ENCODE measurements around the gene PLCB2. TPM values are rescaled to one million over a fixed set of nuclear protein-coding genes. Genes with fewer than 3 reads are reported as not detected.

The PLCB2 gene
- total RNA-seq, 1 donor from 2014 or later, result 7.7 TPM

- DNase-seq, result no peak
- no peak for ATAC-seq (ENCODE audit: poor library complexity)
- intact Hi-C loops (cut with DNase I), result no loop called here
Observed at GRCh38 chr15:40329804-40330203, 22.1 kb upstream of the PLCB2 start.

- DNase-seq (no peak), ATAC-seq (ENCODE audit: poor library complexity) (no peak)
- intact Hi-C loops (cut with DNase I), result no loop called here
Observed at GRCh38 chr15:40328751-40329150, 21.0 kb upstream of the PLCB2 start.

GRCh38 chr15:40328176-40328575, 20.4 kb upstream of the PLCB2 start:
- ATAC-seq (ENCODE audit: poor library complexity) (no peak), DNase-seq (no peak)
- intact Hi-C loops (cut with DNase I), result no loop called here

GRCh38 chr15:40327457-40327856, 19.7 kb upstream of the PLCB2 start:
- DNase-seq (no peak), ATAC-seq (ENCODE audit: poor library complexity) (no peak)
- intact Hi-C loops (cut with DNase I), result no loop called here

GRCh38 chr15:40325700-40326099, 18.0 kb upstream of the PLCB2 start:
- ATAC-seq (ENCODE audit: poor library complexity) (no peak), DNase-seq (no peak)
- intact Hi-C loops (cut with DNase I), result no loop called here

GRCh38 chr15:40325188-40325587, 17.5 kb upstream of the PLCB2 start:
- intact Hi-C loops (cut with DNase I), result no loop called here
- ATAC-seq (ENCODE audit: poor library complexity) (no peak), DNase-seq (no peak)

- peak; percentile 68 for DNase-seq
Observed at GRCh38 chr15:40323953-40324937, 16.5 kb upstream of the PLCB2 start.

GRCh38 chr15:40323239-40323952, 15.7 kb upstream of the PLCB2 start, which contains the start of gene INAFM2:
Gene INAFM2, plus strand, starts transcription at chr15:40323692. Its CDS starts 364 bp downstream, at chr15:40324056.
- intact Hi-C loops (cut with DNase I), result loop anchor here (5.0 kb wide), 1 partner anchor 99 kb away; no protein-coding TSS in a partner anchor
- peak; percentile 95 for DNase-seq
- peak; percentile 92 for ATAC-seq (ENCODE audit: poor library complexity)

More at GRCh38 chr15:40323953-40324937, 16.5 kb upstream of the PLCB2 start:
- intact Hi-C loops (cut with DNase I), result loop anchor here (5.0 kb wide), 1 partner anchor 98 kb away; no protein-coding TSS in a partner anchor
- no peak for ATAC-seq (ENCODE audit: poor library complexity)

- no peak for ATAC-seq (ENCODE audit: poor library complexity)
- intact Hi-C loops (cut with DNase I), result loop anchor here (5.0 kb wide), 1 partner anchor 100 kb away; no protein-coding TSS in a partner anchor
- no peak for DNase-seq
Observed at GRCh38 chr15:40322531-40323238, 14.9 kb upstream of the PLCB2 start.

GRCh38 chr15:40320931-40321371, 13.2 kb upstream of the PLCB2 start:
- no peak for DNase-seq
- intact Hi-C loops (cut with DNase I), result loop anchor here (5.0 kb wide), 1 partner anchor 101 kb away; no protein-coding TSS in a partner anchor
- peak; percentile 32 for ATAC-seq (ENCODE audit: poor library complexity)

GRCh38 chr15:40320409-40320808, 12.7 kb upstream of the PLCB2 start:
- ATAC-seq (ENCODE audit: poor library complexity) (no peak), DNase-seq (no peak)
- intact Hi-C loops (cut with DNase I), result loop anchor here (5.0 kb wide), 1 partner anchor 102 kb away; no protein-coding TSS in a partner anchor

- DNase-seq (no peak), ATAC-seq (ENCODE audit: poor library complexity) (no peak)
- intact Hi-C loops (cut with DNase I), result no loop called here
Observed at GRCh38 chr15:40317580-40317979, 9.8 kb upstream of the PLCB2 start.

- no peak for DNase-seq
- no peak for ATAC-seq (ENCODE audit: poor library complexity)
- intact Hi-C loops (cut with DNase I), result no loop called here
Observed at GRCh38 chr15:40316931-40317330, 9.2 kb upstream of the PLCB2 start.

GRCh38 chr15:40314723-40315276, 7.1 kb upstream of the PLCB2 start:
- no peak for ATAC-seq (ENCODE audit: poor library complexity)
- intact Hi-C loops (cut with DNase I), result no loop called here
- DNase-seq, result no peak

- intact Hi-C loops (cut with DNase I), result no loop called here
- DNase-seq (no peak), ATAC-seq (ENCODE audit: poor library complexity) (peak; percentile 69)
Observed at GRCh38 chr15:40313531-40314398, 6.0 kb upstream of the PLCB2 start.

GRCh38 chr15:40312370-40313158, 4.8 kb upstream of the PLCB2 start:
- intact Hi-C loops (cut with DNase I), result no loop called here
- DNase-seq, result no peak
- no peak for ATAC-seq (ENCODE audit: poor library complexity)

- no peak for DNase-seq
- intact Hi-C loops (cut with DNase I), result loop anchor here (1.0 kb wide), 1 partner anchor 32 kb away; no protein-coding TSS in a partner anchor
- no peak for ATAC-seq (ENCODE audit: poor library complexity)
Observed at GRCh38 chr15:40310993-40311392, 3.3 kb upstream of the PLCB2 start.
